Ascending aorta (tissue), 2 donors: ENCODE data around the gene CTBP1. TPM values are rescaled to one million over a fixed set of nuclear protein-coding genes. Genes with fewer than 3 reads are reported as not detected.
A peak's percentile ranks its signal among the peaks of the same experiment; 100 is the strongest.

ENCODE experiments used
- DNase-seq, 2 donors: peaks; one replicate each; pipeline ENCODE4 v3.0.0-alpha.2; 2019; ENCODE audit warnings: low spot score in 2 of 2
- H3K27ac ChIP-seq, 2 donors: fragments of 200-600 bp; sonication (generic); one replicate each; pipeline ENCODE4 v1.5.1; 2016 to 2017; ENCODE audit warnings: mild to moderate bottlenecking in 1 of 2
- H3K27me3 ChIP-seq: fragments of 200-600 bp; sonication (generic); one replicate; pipeline ENCODE4 v1.5.1; 2017
- H3K36me3 ChIP-seq, 2 donors: fragments of 200-600 bp; sonication (generic); one replicate each; pipeline ENCODE4 v1.5.1; 2016
- H3K4me1 ChIP-seq, 2 donors: fragments of 200-600 bp; sonication (generic); one replicate each; pipeline ENCODE4 v1.5.1; 2016 to 2017; ENCODE audit warnings: mild to moderate bottlenecking in 1 of 2
- H3K4me3 ChIP-seq, 2 donors: fragments of 200-600 bp; sonication (generic); one replicate each; pipeline ENCODE4 v1.5.1; 2016 to 2017; ENCODE audit warnings: mild to moderate bottlenecking in 1 of 2
- H3K9me3 ChIP-seq, 2 donors: fragments of 200-600 bp; sonication (generic); one replicate each; pipeline ENCODE4 v1.5.1; 2016
- intact Hi-C: fragments of 100-400 bp; cut with DNase I; formaldehyde crosslinking; loops from one replicate; pipeline ENCODE4 v1.15.1; 2023
- total RNA-seq: library from RNA; depleted of rRNA; stranded (reverse); fragments of >200 nt; gene quantifications from one replicate; pipeline ENCODE4 v1.1.0, GENCODE V29; 2016
- TF ChIP-seq, protein P1 (sequence below), 3 experiments: fragments of 200-600 bp in 2 of 3; fragments of 450-650 bp in 1 of 3; sonication (generic) in 2 of 3; IDR thresholded peaks; one replicate each; pipeline ENCODE4 v1.5.1; 2016 to 2019; ENCODE audit warnings: antibody characterized with exemption in 3 of 3, mild to moderate bottlenecking in 1 of 3, moderate library complexity in 1 of 3

The CTBP1 gene
- total RNA-seq, 1 donor from 2014 or later, result 273 TPM

DNA sequence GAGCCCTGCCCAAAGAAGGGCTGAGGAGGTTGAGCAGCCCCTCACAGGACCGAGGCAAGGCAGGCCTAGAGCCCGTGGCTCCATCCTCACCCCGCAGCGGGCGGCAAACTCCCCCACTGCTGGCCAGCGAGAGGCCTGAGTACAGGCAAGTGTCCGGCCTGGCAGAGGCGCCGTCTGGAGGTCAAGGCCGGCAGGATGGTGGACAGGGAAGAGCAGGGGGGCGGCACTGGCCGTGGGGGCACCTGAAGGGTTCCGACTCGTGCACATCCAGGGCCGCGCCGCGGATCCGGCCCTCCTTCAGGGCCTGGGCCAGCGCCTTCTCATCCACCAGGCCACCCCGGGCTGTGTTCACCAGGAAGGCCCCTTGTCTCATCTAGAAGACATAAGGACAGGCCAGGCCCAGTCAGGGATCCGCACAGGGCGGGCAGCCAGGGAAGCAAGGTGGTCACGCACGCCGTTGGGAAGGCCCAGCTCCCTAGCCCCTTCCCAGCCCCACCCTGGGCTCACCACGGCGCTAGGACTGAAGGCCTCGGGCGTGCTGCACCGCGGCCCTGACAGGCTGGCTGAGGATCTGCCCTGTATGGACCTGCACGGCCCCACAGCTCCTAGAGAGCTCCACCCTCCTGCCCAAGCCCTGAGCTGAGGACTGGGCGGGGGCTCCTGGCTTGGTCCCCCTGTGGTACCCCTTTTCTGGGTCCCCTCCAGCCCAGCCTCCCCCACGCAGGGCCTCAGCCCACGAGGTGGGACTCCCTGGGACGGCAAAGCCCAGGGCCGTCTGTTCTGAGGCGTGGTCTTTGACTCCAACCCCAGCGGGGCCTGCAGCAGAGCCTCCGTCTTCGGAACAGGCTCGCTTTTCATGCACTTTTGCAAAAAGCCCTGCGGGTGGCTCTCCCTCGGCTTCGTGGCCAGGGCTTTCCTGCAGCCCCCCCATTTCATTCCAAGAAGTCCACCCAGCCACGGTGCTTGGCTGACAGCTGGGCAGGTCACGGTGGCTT lies 34.5 kb downstream of the CTBP1 start:
- H3K27ac ChIP-seq, result no peak overlapping the region
- H3K36me3 ChIP-seq, result peaks cover 50 to 62% of the 10 kb centered on the region in 2 donors
- H3K4me3 ChIP-seq, result no peak overlapping the region
- DNase-seq, result no peak
- no peaks in the 10 kb centered on the region for H3K27me3 ChIP-seq
- TF ChIP-seq, protein P1, sequence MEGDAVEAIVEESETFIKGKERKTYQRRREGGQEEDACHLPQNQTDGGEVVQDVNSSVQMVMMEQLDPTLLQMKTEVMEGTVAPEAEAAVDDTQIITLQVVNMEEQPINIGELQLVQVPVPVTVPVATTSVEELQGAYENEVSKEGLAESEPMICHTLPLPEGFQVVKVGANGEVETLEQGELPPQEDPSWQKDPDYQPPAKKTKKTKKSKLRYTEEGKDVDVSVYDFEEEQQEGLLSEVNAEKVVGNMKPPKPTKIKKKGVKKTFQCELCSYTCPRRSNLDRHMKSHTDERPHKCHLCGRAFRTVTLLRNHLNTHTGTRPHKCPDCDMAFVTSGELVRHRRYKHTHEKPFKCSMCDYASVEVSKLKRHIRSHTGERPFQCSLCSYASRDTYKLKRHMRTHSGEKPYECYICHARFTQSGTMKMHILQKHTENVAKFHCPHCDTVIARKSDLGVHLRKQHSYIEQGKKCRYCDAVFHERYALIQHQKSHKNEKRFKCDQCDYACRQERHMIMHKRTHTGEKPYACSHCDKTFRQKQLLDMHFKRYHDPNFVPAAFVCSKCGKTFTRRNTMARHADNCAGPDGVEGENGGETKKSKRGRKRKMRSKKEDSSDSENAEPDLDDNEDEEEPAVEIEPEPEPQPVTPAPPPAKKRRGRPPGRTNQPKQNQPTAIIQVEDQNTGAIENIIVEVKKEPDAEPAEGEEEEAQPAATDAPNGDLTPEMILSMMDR (IDR thresholded peaks at IDR 0.05), result no peak
- no peaks in the 10 kb centered on the region for H3K9me3 ChIP-seq
- intact Hi-C loops, result no loop called here
- peaks cover 21% of the 10 kb centered on the region in 2 donors for H3K4me1 ChIP-seq

DNA sequence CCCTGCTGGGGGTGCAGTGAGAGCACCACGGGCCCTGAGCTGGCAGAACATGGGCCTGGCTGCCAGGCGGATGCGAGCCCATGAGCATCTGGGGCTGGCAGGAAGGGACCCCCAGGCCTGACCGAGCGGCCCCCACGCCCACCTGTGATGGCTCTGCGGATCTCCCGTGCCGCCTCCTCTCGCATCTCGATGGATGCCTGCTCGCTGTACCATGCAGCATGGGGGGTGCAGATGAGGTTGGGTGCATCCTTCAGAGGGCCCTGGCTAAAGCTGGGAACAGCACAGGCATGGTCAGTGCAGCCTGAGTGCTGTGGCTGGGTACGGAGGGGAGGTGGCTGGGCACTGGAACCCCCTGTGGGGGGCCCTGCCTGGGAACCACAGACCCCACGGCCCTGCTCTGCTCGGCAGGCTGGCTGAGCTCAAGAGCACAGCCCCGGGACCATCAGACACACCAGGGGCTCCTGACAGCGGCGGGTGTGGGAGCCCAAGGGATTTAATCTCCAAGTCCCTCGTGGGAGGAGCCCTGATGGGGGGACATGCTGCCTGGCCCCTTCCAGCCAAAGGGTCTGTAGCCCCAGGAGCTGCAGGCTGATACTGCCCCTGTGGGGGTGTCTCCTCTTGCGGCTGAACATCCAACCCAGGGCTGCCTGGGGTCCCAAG lies 35.5 kb downstream of the CTBP1 start:
- Histone ChIP-seq H3K27me3 (no peaks in the 10 kb centered on the region), H3K4me1 (peaks cover 21 to 31% of the 10 kb centered on the region in 2 donors), H3K27ac (no peak overlapping the region), H3K9me3 (no peaks in the 10 kb centered on the region), H3K4me3 (no peak overlapping the region), H3K36me3 (peaks cover 50 to 61% of the 10 kb centered on the region in 2 donors)
- no peak for DNase-seq
- TF ChIP-seq, protein P1 (IDR thresholded peaks at IDR 0.05), result no peak
- intact Hi-C loops, result loop anchor here (2.0 kb wide), 1 partner anchor 47 kb away; no protein-coding TSS in a partner anchor

DNA sequence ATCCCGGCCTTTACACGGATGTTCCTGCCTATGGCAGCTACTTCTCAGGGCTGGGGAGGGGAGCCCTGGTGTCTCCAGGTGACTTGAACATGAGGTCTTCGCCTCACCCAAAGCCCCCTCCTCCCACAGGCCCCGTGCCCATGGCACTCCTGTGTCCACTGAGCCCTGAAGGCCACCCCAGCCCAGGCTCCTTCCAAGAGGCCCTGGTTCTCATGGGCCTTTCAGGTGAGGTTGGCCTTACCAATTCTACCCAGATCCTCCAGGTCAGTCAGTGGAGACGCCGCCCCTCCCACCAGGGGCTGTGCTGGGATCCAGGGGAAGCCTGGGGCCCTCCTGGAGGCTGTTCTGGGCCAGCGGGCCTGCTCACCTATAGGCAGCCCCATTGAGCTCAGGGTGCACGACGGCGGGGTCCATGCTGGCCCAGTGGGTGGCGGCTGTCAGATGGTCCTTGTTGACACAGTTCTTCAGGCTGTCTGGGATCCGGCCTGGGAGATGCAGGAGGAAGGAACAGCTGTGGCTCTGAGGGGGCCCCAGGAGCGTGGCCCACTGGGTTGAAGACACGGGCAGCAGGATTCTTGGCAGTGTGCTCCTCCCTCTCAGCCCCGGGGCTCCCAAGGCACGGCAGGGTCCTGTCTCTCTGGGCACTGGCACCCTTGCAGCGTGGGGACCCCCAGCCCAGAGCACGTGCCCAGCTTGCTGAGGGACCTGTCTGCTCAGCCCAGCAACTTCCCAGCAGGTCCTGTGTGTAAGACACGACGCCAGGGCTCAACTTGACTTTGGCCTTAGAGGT lies 36.2 kb downstream of the CTBP1 start:
- Histone ChIP-seq H3K4me1 (peaks cover 25 to 31% of the 10 kb centered on the region in 2 donors), H3K4me3 (no peak overlapping the region), H3K36me3 (peaks cover 50 to 55% of the 10 kb centered on the region in 2 donors), H3K27me3 (no peaks in the 10 kb centered on the region), H3K9me3 (no peaks in the 10 kb centered on the region), H3K27ac (peak overlapping the region; percentile 44 to 55)
- intact Hi-C loops, result loop anchor here (2.0 kb wide), 1 partner anchor 46 kb away; no protein-coding TSS in a partner anchor
- DNase-seq, result no peak
- TF ChIP-seq, protein P1 (IDR thresholded peaks at IDR 0.05), result no peak

DNA sequence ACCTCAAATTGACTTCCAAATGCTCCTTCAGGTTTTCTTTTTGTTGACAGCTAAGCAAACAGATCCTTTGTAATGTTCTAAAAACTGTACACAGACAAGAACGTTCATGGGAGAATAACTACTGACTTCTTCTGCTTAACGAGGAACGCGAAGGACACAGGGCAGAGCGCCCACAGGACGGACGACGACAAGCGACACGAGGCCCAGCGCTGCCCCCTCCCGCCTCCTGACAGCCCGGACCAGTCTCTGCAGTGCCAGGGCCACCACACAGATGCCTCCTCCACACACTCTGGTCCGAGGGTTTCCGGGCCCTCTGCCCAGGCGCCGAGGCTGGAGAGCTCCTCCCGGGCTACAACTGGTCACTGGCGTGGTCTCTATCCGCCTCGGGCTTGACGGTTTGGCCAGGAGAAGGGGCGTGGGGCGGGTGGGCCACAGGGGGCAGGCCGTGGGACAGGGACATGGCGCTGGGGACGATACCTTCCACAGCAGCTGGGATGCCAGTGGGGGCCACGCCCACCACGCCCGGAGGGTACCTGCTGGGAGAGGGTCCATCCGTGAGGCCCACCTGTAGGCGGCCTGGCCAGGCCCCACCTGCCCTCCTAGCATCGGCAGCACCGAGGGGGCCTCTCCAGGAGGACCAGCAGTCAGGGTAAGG lies 36.9 kb downstream of the CTBP1 start:
- intact Hi-C loops, result loop anchor here (2.0 kb wide), 2 partner anchors 19 to 45 kb away; no protein-coding TSS in a partner anchor
- no peak for DNase-seq
- no peaks in the 10 kb centered on the region for H3K27me3 ChIP-seq
- H3K27ac ChIP-seq, result peak overlapping the region in 1 of 2 donors; percentile 55
- H3K4me3 ChIP-seq, result no peak overlapping the region
- peaks cover 48% of the 10 kb centered on the region in 2 donors for H3K36me3 ChIP-seq
- peaks cover 25 to 31% of the 10 kb centered on the region in 2 donors for H3K4me1 ChIP-seq
- TF ChIP-seq, protein P1 (IDR thresholded peaks at IDR 0.05), result no peak
- H3K9me3 ChIP-seq, result no peaks in the 10 kb centered on the region
